GM23248 (cell line): ENCODE measurements around the gene LAMB2. TPM values are rescaled to one million over a fixed set of nuclear protein-coding genes. Genes with fewer than 3 reads are reported as not detected.

Experiments
- DNase-seq: peaks from one replicate; pipeline ENCODE4 v3.0.0-alpha.2; 2015
- H2AFZ ChIP-seq: fragments of 200-600 bp; sonication (generic); 2 replicates; pipeline ENCODE4 v1.6.1; 2016; ENCODE audit warnings: antibody characterized with exemption
- H3F3A ChIP-seq: fragments of 200-600 bp; sonication (generic); 2 replicates; pipeline ENCODE4 v1.6.1; 2016; ENCODE audit warnings: mild to moderate bottlenecking, antibody characterized with exemption, mixed run types; ENCODE audit not compliant: insufficient read depth
- H3K27ac ChIP-seq: fragments of 200-600 bp; sonication (generic); 2 replicates; pipeline ENCODE4 v1.5.1; 2016; ENCODE audit warnings: mild to moderate bottlenecking
- H3K27me3 ChIP-seq: fragments of 200-600 bp; sonication (generic); replicated peaks from 2 replicates; pipeline ENCODE4 v1.6.1; 2016; ENCODE audit warnings: mild to moderate bottlenecking; ENCODE audit not compliant: insufficient read depth
- H3K36me3 ChIP-seq: fragments of 200-600 bp; sonication (generic); 2 replicates; pipeline ENCODE4 v1.6.1; 2016; ENCODE audit warnings: low read depth, mild to moderate bottlenecking
- H3K4me1 ChIP-seq: fragments of 200-600 bp; sonication (generic); 2 replicates; pipeline ENCODE4 v1.6.1; 2016; ENCODE audit warnings: mild to moderate bottlenecking; ENCODE audit not compliant: insufficient read depth
- H3K4me2 ChIP-seq: fragments of 200-600 bp; sonication (generic); one replicate; pipeline ENCODE4 v1.6.1; 2016; ENCODE audit warnings: mild to moderate bottlenecking; ENCODE audit not compliant: unreplicated experiment
- H3K4me3 ChIP-seq: fragments of 200-600 bp; sonication (generic); 2 replicates; pipeline ENCODE4 v1.5.1; 2016; ENCODE audit warnings: mild to moderate bottlenecking
- H3K79me2 ChIP-seq: fragments of 200-600 bp; sonication (generic); 2 replicates; pipeline ENCODE4 v1.6.1; 2016; ENCODE audit warnings: mild to moderate bottlenecking; ENCODE audit not compliant: insufficient read depth
- H3K9ac ChIP-seq: fragments of 200-600 bp; sonication (generic); 2 replicates; pipeline ENCODE4 v1.6.1; 2016; ENCODE audit warnings: mild to moderate bottlenecking
- H3K9me2 ChIP-seq: fragments of 200-600 bp; sonication (generic); 2 replicates; pipeline ENCODE4 v1.6.1; 2016; ENCODE audit warnings: mixed run types, mild to moderate bottlenecking, moderate library complexity; ENCODE audit not compliant: insufficient read depth
- H3K9me3 ChIP-seq: fragments of 200-600 bp; sonication (generic); one replicate; pipeline ENCODE4 v1.6.1; 2017; ENCODE audit warnings: low read depth
- H4K20me1 ChIP-seq: fragments of 200-600 bp; sonication (generic); 2 replicates; pipeline ENCODE4 v1.6.0; 2016; ENCODE audit not compliant: insufficient read depth
- EZH2 ChIP-seq: fragments of 200-600 bp; sonication (generic); IDR thresholded peaks from 2 replicates; pipeline ENCODE4 v1.6.1; 2018; ENCODE audit warnings: antibody characterized with exemption, mild to moderate bottlenecking; ENCODE audit not compliant: insufficient read depth, poor library complexity, severe bottlenecking
- EZH2phosphoT487 ChIP-seq: fragments of 200-600 bp; sonication (generic); IDR thresholded peaks from 2 replicates; pipeline ENCODE4 v1.6.1; 2018; ENCODE audit warnings: antibody characterized with exemption, moderate library complexity, mild to moderate bottlenecking, low read depth; ENCODE audit not compliant: insufficient read depth
- WGBS, 2 experiments: methylation state at CpG; one replicate each; pipeline ENCODE4 v1.1.6; 2015 to 2017; ENCODE audit warnings: low lambda C conversion rate in 2 of 2, low coverage in 1 of 2; ENCODE audit errors: missing lambda C conversion rate in 2 of 2; 5-methylcytosine and 5-hydroxymethylcytosine counted together
- in situ Hi-C: fragments of 300-500 bp; cut with MboI; formaldehyde crosslinking; loops from 2 replicates; pipeline ENCODE4 v1.15.0; 2020
- polyA plus RNA-seq: library from polyadenylated mRNA; unstranded; fragments of >200 nt; fragmentation: Nextera tagmentation; extraction: Ambion mirVana; gene quantifications from 2 replicates; pipeline ENCODE4 v1.2.1, GENCODE V29; 2016
- total RNA-seq: library from RNA; depleted of rRNA; stranded (reverse); fragments of >200 nt; shearing (Covaris generic); gene quantifications from 2 replicates; pipeline ENCODE4 v1.2.3, GENCODE V29; 2014

LAMB2 gene
- total and polyA plus RNA-seq, 2 experiments from 2014 or later, result 539 to 894 TPM

- H3K4me2 ChIP-seq, result no peak overlapping the region
- in situ Hi-C loops, result loop anchor here (25.0 kb wide), 1 partner anchor 279 kb away; the partner anchor contains the start of gene NICN1
- H3K27ac ChIP-seq, result no peak overlapping the region
- no peak for DNase-seq
- H3F3A ChIP-seq, result peaks cover 11% of the 10 kb centered on the region; the same call in 1 of the 2 replicates
- WGBS, 2 experiments, result 47 to 53% methylated on average over 2 of the region's 2 CpGs
- no peaks in the 10 kb centered on the region; the same call in 1 of the 2 replicates for H3K36me3 ChIP-seq
- H3K9ac ChIP-seq, result no peak overlapping the region
- no peak for TF ChIP-seq EZH2
- TF ChIP-seq EZH2phosphoT487, result no peak
- no peaks in the 10 kb centered on the region for H3K4me1 ChIP-seq
- no peaks in the 10 kb centered on the region for H3K27me3 ChIP-seq
- H2AFZ ChIP-seq, result no peak overlapping the region
- no peaks in the 10 kb centered on the region for H4K20me1 ChIP-seq
- no peaks in the 10 kb centered on the region for H3K9me3 ChIP-seq
- peaks cover 11% of the 10 kb centered on the region for H3K79me2 ChIP-seq
- no peak overlapping the region for H3K4me3 ChIP-seq
- H3K9me2 ChIP-seq, result no peaks in the 10 kb centered on the region
Measured at GRCh38 chr3:49158792-49159191, 25.9 kb upstream of the LAMB2 start.

GRCh38 chr3:49158103-49158709, 25.4 kb upstream of the LAMB2 start:
- 33 to 42% methylated on average over 5 of the region's 5 CpGs for WGBS, 2 experiments
- no peaks in the 10 kb centered on the region; the same call in 1 of the 2 replicates for H3K36me3 ChIP-seq

GRCh38 chr3:49157289-49157688, 24.4 kb upstream of the LAMB2 start:
- Histone ChIP-seq H3F3A (peaks cover 11% of the 10 kb centered on the region; the same call in 1 of the 2 replicates), H3K27ac (no peak overlapping the region), H3K9me2 (no peaks in the 10 kb centered on the region), H3K27me3 (no peaks in the 10 kb centered on the region), H3K4me2 (no peak overlapping the region), H3K4me1 (no peaks in the 10 kb centered on the region), H2AFZ (no peak overlapping the region), H3K79me2 (no peaks in the 10 kb centered on the region), H3K4me3 (no peak overlapping the region), H3K9ac (no peak overlapping the region), H4K20me1 (no peaks in the 10 kb centered on the region), H3K9me3 (no peaks in the 10 kb centered on the region), H3K36me3 (no peaks in the 10 kb centered on the region)
- in situ Hi-C loops, result loop anchor here (25.0 kb wide), 1 partner anchor 280 kb away; the partner anchor contains the start of gene NICN1
- DNase-seq, result no peak
- TF ChIP-seq EZH2phosphoT487 (no peak), EZH2 (no peak)
- 68 to 76% methylated on average over 1 of the region's 1 CpG for WGBS, 2 experiments

More at GRCh38 chr3:49158103-49158709, 25.4 kb upstream of the LAMB2 start:
- no peaks in the 10 kb centered on the region for H3K9me3 ChIP-seq
- peaks cover 6% of the 10 kb centered on the region for H3K79me2 ChIP-seq
- in situ Hi-C loops, result loop anchor here (25.0 kb wide), 1 partner anchor 279 kb away; the partner anchor contains the start of gene NICN1
- no peak overlapping the region for H3K4me2 ChIP-seq
- H3K9ac ChIP-seq, result no peak overlapping the region
- H3K4me1 ChIP-seq, result no peaks in the 10 kb centered on the region
- no peak overlapping the region for H3K27ac ChIP-seq
- no peaks in the 10 kb centered on the region for H3K27me3 ChIP-seq
- H3K4me3 ChIP-seq, result no peak overlapping the region
- peaks cover 11% of the 10 kb centered on the region; the same call in 1 of the 2 replicates for H3F3A ChIP-seq
- no peaks in the 10 kb centered on the region for H3K9me2 ChIP-seq
- H4K20me1 ChIP-seq, result no peaks in the 10 kb centered on the region
- TF ChIP-seq EZH2phosphoT487 (no peak), EZH2 (no peak)
- H2AFZ ChIP-seq, result no peak overlapping the region
- peak; percentile 25 for DNase-seq

GRCh38 chr3:49153349-49153912, 20.6 kb upstream of the LAMB2 start:
- Histone ChIP-seq H3K9me2 (no peaks in the 10 kb centered on the region), H3K9ac (no peak overlapping the region), H3K36me3 (no peaks in the 10 kb centered on the region), H4K20me1 (no peaks in the 10 kb centered on the region), H3K27ac (no peak overlapping the region), H3K4me2 (no peak overlapping the region), H3K79me2 (no peaks in the 10 kb centered on the region), H3F3A (peaks cover 11% of the 10 kb centered on the region; the same call in 1 of the 2 replicates), H3K4me1 (no peaks in the 10 kb centered on the region), H2AFZ (no peak overlapping the region), H3K9me3 (no peaks in the 10 kb centered on the region), H3K4me3 (no peak overlapping the region), H3K27me3 (no peaks in the 10 kb centered on the region)
- 57% methylated on average over 2 to 3 of the region's 3 CpGs for WGBS, 2 experiments
- in situ Hi-C loops, result loop anchor here (25.0 kb wide), 1 partner anchor 284 kb away; the partner anchor contains the start of gene NICN1
- DNase-seq, result no peak
- TF ChIP-seq EZH2phosphoT487, result no peak
- TF ChIP-seq EZH2, result no peak
